ENCODE results near the gene CSNK1G2.

Gene CSNK1G2

DNA sequence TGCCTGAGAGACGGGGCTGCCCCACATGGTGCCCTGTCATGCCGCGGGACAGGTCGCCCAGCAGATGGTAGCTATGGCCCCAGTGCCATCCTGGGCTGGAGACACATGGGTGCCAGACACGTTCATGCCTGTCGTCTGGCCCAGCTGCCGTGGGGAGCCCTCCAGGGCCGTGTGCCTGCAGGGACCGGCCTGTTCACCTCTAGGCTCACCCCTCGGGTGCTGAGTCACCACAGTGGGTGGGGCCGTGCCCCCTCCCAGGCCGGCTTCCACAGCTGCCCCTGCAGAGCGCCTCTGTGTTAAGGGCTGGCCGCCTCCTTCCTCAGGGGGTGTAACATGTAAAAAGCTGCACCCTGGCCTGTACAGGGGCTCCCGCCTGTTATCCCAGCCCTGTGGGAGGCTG is 36.1 kb downstream of the CSNK1G2 start:
- ChIA-PET CTCF (interaction anchor here (1.0 kb wide), 1 partner anchor 31 kb away, joined by 4 read pairs; no protein-coding TSS in a partner anchor), POLR2A (no interaction called here)
- TF ChIP-seq ELF4 (IDR thresholded peaks at IDR 0.05), result no peak
- TF ChIP-seq HDGF (IDR thresholded peaks at IDR 0.05; ENCODE audit: borderline replicate concordance), result no peak
- TF ChIP-seq ZNF384 (IDR thresholded peaks at IDR 0.05), result no peak
- no peak for DNase-seq (ENCODE audit: extremely low spot score)

DNA sequence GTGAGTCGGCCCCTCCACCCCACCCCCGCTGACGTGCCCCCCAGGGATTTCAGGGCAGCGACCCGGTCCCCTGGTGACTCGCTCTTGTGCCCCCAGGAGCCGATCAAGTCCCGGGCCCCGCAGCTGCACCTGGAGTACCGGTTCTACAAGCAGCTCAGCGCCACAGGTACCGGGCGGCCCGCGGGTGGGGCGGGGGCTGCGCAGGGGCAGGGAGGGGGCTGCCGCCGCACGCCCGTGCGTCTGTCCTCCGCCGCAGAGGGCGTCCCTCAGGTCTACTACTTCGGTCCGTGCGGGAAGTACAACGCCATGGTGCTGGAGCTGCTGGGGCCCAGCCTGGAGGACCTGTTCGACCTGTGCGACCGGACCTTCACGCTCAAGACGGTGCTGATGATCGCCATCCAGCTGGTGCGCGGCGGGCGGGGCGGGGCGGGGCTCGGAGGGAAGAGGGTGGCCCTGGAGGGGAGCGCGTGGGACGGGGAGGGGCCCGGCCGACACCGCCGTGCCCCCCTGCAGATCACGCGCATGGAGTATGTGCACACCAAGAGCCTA is 37.4 kb downstream of the CSNK1G2 start:
- POLR2A ChIA-PET, result no interaction called here
- TF ChIP-seq HDGF (IDR thresholded peaks at IDR 0.05; ENCODE audit: borderline replicate concordance) (no peak), FOXA1 (IDR thresholded peaks at IDR 0.05) (no peak), LEF1 (IDR thresholded peaks at IDR 0.05; ENCODE audit: borderline replicate concordance) (no peak), FOXM1 (IDR thresholded peaks at IDR 0.05; ENCODE audit: borderline replicate concordance) (no peak), SP1 (IDR thresholded peaks at IDR 0.05) (no peak), NFRKB (IDR thresholded peaks at IDR 0.05) (no peak)
- TF ChIP-seq, protein P1, sequence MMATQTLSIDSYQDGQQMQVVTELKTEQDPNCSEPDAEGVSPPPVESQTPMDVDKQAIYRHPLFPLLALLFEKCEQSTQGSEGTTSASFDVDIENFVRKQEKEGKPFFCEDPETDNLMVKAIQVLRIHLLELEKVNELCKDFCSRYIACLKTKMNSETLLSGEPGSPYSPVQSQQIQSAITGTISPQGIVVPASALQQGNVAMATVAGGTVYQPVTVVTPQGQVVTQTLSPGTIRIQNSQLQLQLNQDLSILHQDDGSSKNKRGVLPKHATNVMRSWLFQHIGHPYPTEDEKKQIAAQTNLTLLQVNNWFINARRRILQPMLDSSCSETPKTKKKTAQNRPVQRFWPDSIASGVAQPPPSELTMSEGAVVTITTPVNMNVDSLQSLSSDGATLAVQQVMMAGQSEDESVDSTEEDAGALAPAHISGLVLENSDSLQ (IDR thresholded peaks at IDR 0.05), result no peak
- CTCF ChIA-PET, result no interaction called here
- no peak for DNase-seq (ENCODE audit: extremely low spot score)

DNA sequence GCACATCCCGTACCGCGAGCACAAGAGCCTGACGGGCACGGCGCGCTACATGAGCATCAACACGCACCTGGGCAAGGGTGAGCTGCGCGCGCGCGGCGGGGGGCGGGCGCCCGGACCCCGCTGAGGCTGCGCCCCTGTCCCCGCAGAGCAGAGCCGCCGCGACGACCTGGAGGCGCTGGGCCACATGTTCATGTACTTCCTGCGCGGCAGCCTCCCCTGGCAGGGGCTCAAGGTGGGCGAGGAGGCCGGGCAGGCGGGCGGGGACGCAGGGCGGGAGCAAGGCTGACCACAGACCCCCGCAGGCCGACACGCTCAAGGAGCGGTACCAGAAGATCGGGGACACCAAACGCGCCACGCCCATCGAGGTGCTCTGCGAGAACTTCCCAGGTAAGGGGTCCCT is 38.0 kb downstream of the CSNK1G2 start:
- ChIA-PET POLR2A (no interaction called here), CTCF (no interaction called here)
- DNase-seq (ENCODE audit: extremely low spot score), result no peak
- TF ChIP-seq BHLHE40 (IDR thresholded peaks at IDR 0.05; ENCODE audit: borderline replicate concordance) (no peak), TARDBP (IDR thresholded peaks at IDR 0.05) (no peak), SUZ12 (IDR thresholded peaks at IDR 0.05) (no peak), FOXM1 (IDR thresholded peaks at IDR 0.05; ENCODE audit: borderline replicate concordance) (no peak), ARNT (IDR thresholded peaks at IDR 0.05) (no peak), L3MBTL2 (conservative IDR thresholded peaks at IDR 0.05) (no peak), ELF4 (IDR thresholded peaks at IDR 0.05) (no peak), FOXA1 (IDR thresholded peaks at IDR 0.05) (no peak), FOXK2 (IDR thresholded peaks at IDR 0.05) (no peak), SP1 (IDR thresholded peaks at IDR 0.05) (no peak)
- TF ChIP-seq, protein P1 (IDR thresholded peaks at IDR 0.05), result no peak

DNA sequence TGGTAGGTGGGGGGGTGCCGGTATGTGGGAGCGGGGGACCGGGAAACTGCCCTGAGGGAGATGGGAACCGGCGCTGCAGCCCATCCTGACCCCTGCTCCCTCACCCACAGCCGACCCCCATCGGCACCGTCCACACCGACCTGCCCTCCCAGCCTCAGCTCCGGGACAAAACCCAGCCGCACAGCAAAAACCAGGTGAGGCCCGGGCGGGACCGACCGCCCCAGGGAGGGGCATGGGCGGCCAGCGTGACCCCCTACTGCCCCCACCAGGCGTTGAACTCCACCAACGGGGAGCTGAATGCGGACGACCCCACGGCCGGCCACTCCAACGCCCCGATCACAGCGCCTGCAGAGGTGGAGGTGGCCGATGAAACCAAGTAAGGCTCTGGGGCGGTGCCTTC is 38.7 kb downstream of the CSNK1G2 start:
- ChIA-PET CTCF (no interaction called here), POLR2A (no interaction called here)

DNA sequence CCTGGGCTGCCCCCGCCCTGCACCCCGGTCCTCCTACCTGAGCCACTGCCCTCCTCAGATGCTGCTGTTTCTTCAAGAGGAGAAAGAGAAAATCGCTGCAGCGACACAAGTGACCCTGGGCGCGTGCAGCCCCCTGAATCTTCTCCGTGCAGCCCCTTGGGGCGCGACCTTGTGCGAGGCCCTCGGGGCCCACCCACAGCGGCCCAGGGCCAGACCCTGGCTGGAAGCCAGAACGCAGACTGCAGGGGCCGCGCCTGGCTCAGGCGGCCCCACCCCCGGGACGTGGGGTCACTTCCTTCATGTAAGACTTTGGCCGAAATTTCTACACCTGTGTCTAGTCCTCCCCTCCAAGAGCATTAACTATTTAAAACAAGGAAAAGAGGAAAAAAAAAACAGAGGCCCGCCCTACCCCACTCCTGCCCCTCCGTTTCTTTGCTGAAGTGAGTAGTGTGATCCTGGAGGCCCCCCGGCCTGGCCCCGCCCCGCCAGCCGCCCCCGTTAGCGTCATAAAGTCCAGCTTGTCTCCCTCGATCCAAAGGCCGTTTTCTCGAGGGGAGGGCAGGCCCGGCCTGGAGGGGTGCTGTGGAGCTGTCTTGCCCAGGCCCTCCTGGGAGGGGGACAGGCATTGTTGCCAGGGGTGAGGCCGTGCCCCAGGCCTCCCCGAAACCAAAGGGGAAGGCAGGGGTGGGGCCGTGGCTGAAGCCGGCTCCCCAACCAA is 39.3 kb downstream of the CSNK1G2 start:
- no peak for DNase-seq (ENCODE audit: extremely low spot score)
- TF ChIP-seq CTBP1 (IDR thresholded peaks at IDR 0.05; ENCODE audit: borderline replicate concordance), result no peak
- TF ChIP-seq, protein P1 (IDR thresholded peaks at IDR 0.05), result no peak
- no peak for TF ChIP-seq TARDBP (IDR thresholded peaks at IDR 0.05)
- TF ChIP-seq ZNF384 (IDR thresholded peaks at IDR 0.05), result no peak
- no peak for TF ChIP-seq SUZ12 (IDR thresholded peaks at IDR 0.05)
- no peak for TF ChIP-seq BHLHE40 (IDR thresholded peaks at IDR 0.05; ENCODE audit: borderline replicate concordance)
- no peak for TF ChIP-seq FOXA1 (IDR thresholded peaks at IDR 0.05)
- no peak for TF ChIP-seq HDGF (IDR thresholded peaks at IDR 0.05; ENCODE audit: borderline replicate concordance)
- TF ChIP-seq NFRKB (IDR thresholded peaks at IDR 0.05), result no peak
- no peak for TF ChIP-seq SP1 (IDR thresholded peaks at IDR 0.05)
- TF ChIP-seq ELF4 (IDR thresholded peaks at IDR 0.05), result no peak
- no peak for TF ChIP-seq L3MBTL2 (conservative IDR thresholded peaks at IDR 0.05)
- TF ChIP-seq ARNT (IDR thresholded peaks at IDR 0.05), result no peak
- TF ChIP-seq LEF1 (IDR thresholded peaks at IDR 0.05; ENCODE audit: borderline replicate concordance), result no peak
- no peak for TF ChIP-seq FOXM1 (IDR thresholded peaks at IDR 0.05; ENCODE audit: borderline replicate concordance)
- no peak for TF ChIP-seq FOXK2 (IDR thresholded peaks at IDR 0.05)
- POLR2A ChIA-PET, result no interaction called here
- CTCF ChIA-PET, result no interaction called here

More for the DNA sequence above, 38.7 kb downstream of the CSNK1G2 start:
- TF ChIP-seq LEF1 (IDR thresholded peaks at IDR 0.05; ENCODE audit: borderline replicate concordance), result no peak
- no peak for TF ChIP-seq CTBP1 (IDR thresholded peaks at IDR 0.05; ENCODE audit: borderline replicate concordance)
- no peak for TF ChIP-seq NFRKB (IDR thresholded peaks at IDR 0.05)
- TF ChIP-seq SUZ12 (IDR thresholded peaks at IDR 0.05), result no peak
- no peak for TF ChIP-seq TARDBP (IDR thresholded peaks at IDR 0.05)
- no peak for TF ChIP-seq FOXM1 (IDR thresholded peaks at IDR 0.05; ENCODE audit: borderline replicate concordance)
- TF ChIP-seq BHLHE40 (IDR thresholded peaks at IDR 0.05; ENCODE audit: borderline replicate concordance), result no peak
- no peak for TF ChIP-seq ZNF384 (IDR thresholded peaks at IDR 0.05)
- no peak for TF ChIP-seq FOXK2 (IDR thresholded peaks at IDR 0.05)
- DNase-seq (ENCODE audit: extremely low spot score), result no peak

DNA sequence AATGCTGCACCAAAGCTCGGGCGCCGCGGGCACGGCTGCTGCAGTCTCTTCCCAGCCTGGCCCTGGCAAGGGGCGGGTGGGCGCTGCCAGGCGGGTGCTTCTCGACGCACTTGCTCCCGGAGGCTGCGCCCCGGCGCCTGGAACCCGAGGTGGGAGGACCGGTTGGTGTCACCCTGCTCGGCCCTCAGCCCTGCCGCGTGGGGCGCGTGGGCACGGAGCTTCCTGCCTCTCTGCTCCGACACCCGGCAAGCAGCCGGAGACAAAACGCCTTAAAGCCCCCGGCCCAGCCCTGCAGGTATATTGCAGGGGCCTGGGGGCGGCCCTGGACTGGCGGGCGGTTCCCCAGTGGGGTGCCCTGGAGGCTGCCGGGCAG is 39.8 kb downstream of the CSNK1G2 start:
- no peak for TF ChIP-seq FOXM1 (IDR thresholded peaks at IDR 0.05; ENCODE audit: borderline replicate concordance)
- no peak for TF ChIP-seq HDGF (IDR thresholded peaks at IDR 0.05; ENCODE audit: borderline replicate concordance)
- no peak for TF ChIP-seq CTBP1 (IDR thresholded peaks at IDR 0.05; ENCODE audit: borderline replicate concordance)
- no peak for TF ChIP-seq FOXA1 (IDR thresholded peaks at IDR 0.05)
- TF ChIP-seq ZNF384 (IDR thresholded peaks at IDR 0.05), result no peak
- ChIA-PET CTCF (no interaction called here), POLR2A (no interaction called here)
- no peak for DNase-seq (ENCODE audit: extremely low spot score)
